ENCODE results near the gene PCDHGA1.

DNA sequence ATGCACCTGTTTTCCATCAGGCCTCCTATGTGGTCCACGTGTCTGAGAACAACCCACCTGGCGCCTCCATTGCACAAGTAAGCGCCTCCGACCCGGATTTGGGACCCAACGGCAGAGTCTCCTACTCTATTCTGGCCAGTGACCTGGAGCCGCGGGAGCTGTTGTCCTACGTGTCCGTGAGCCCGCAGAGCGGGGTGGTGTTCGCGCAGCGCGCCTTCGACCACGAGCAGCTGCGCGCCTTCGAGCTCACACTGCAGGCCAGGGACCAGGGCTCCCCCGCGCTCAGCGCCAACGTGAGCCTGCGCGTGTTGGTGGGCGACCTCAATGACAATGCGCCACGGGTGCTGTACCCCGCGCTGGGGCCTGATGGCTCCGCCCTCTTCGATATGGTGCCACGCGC is 21.3 kb downstream of the PCDHGA1 start:
- no peak for TF ChIP-seq POLR2AphosphoS2 (conservative IDR thresholded peaks at IDR 0.05; ENCODE audit: low read length)
- no peak for TF ChIP-seq JUN (IDR thresholded peaks at IDR 0.05)
- TF ChIP-seq RFX5 (IDR thresholded peaks at IDR 0.05): no peak
- TF ChIP-seq, protein P1, sequence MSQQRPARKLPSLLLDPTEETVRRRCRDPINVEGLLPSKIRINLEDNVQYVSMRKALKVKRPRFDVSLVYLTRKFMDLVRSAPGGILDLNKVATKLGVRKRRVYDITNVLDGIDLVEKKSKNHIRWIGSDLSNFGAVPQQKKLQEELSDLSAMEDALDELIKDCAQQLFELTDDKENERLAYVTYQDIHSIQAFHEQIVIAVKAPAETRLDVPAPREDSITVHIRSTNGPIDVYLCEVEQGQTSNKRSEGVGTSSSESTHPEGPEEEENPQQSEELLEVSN (IDR thresholded peaks at IDR 0.05; ENCODE audit: borderline replicate concordance, low read depth): no peak
- TF ChIP-seq RNF2 (IDR thresholded peaks at IDR 0.05; ENCODE audit: borderline replicate concordance, low read depth): no peak
- no peak for TF ChIP-seq POLR2A (IDR thresholded peaks at IDR 0.05; ENCODE audit: low read length)
